ENCODE data around the gene AKAP12.

Gene AKAP12

GRCh38 chr6:151229401-151230276, 10.1 kb upstream of the AKAP12 start:
- H3K4me2 ChIP-seq (ENCODE audit: low read depth, low read length): no peak overlapping the region
- TF ChIP-seq EZH2phosphoT487 (IDR thresholded peaks at IDR 0.05; ENCODE audit: low read length) (no peak), EZH2 (optimal IDR thresholded peaks at IDR 0.05; ENCODE audit: low read depth, low read length) (no peak)
- TF ChIP-seq, protein P1, sequence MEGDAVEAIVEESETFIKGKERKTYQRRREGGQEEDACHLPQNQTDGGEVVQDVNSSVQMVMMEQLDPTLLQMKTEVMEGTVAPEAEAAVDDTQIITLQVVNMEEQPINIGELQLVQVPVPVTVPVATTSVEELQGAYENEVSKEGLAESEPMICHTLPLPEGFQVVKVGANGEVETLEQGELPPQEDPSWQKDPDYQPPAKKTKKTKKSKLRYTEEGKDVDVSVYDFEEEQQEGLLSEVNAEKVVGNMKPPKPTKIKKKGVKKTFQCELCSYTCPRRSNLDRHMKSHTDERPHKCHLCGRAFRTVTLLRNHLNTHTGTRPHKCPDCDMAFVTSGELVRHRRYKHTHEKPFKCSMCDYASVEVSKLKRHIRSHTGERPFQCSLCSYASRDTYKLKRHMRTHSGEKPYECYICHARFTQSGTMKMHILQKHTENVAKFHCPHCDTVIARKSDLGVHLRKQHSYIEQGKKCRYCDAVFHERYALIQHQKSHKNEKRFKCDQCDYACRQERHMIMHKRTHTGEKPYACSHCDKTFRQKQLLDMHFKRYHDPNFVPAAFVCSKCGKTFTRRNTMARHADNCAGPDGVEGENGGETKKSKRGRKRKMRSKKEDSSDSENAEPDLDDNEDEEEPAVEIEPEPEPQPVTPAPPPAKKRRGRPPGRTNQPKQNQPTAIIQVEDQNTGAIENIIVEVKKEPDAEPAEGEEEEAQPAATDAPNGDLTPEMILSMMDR (IDR thresholded peaks at IDR 0.05; ENCODE audit: low read length): no peak
- no peaks in the 10 kb centered on the region for H3K4me1 ChIP-seq (ENCODE audit: low read length)
- H3K9me2 ChIP-seq (replicated peaks; ENCODE audit: insufficient read depth, low read length): no peaks in the 10 kb centered on the region
- no peaks in the 10 kb centered on the region for H3K36me3 ChIP-seq (replicated peaks; ENCODE audit: insufficient read depth, low read length)
- H3K9me3 ChIP-seq (replicated peaks; ENCODE audit: insufficient read depth, low read length): no peaks in the 10 kb centered on the region
- no peak overlapping the region for H3K4me3 ChIP-seq (ENCODE audit: low read length)
- no peak overlapping the region for H2AFZ ChIP-seq (ENCODE audit: low read length)
- H3K79me2 ChIP-seq (ENCODE audit: low read length): no peaks in the 10 kb centered on the region
- no peak overlapping the region for H3K27ac ChIP-seq (ENCODE audit: low read length)
- no peak for DNase-seq
- H4K20me1 ChIP-seq (ENCODE audit: insufficient read depth, low read length): no peaks in the 10 kb centered on the region
- H3K27me3 ChIP-seq (replicated peaks; ENCODE audit: insufficient read depth, low read length): no peaks in the 10 kb centered on the region
- no peaks in the 10 kb centered on the region for H3F3A ChIP-seq (ENCODE audit: insufficient read depth, low read length)
- H3K9ac ChIP-seq (ENCODE audit: low read length): no peak overlapping the region

DNA sequence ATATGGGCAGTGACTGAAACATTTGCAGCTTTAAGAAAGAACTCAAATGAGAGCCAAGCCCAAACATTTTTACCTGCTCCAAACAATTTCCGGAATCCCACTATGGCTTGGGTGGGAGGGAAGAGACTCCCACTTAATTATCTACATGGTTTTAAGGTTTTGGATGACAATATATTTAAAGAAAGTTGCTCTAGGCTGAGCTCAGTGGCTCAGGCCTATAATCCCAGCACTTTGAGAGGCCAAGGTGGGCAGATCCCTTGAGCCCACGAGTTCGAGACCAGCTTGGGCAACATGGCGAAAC, 9.5 kb upstream of the AKAP12 start:
- H3K27ac ChIP-seq (ENCODE audit: low read length): no peak overlapping the region
- H2AFZ ChIP-seq (ENCODE audit: low read length): no peak overlapping the region
- no peaks in the 10 kb centered on the region for H3K9me3 ChIP-seq (replicated peaks; ENCODE audit: insufficient read depth, low read length)
- TF ChIP-seq, protein P1 (IDR thresholded peaks at IDR 0.05; ENCODE audit: low read length): no peak
- TF ChIP-seq EZH2 (optimal IDR thresholded peaks at IDR 0.05; ENCODE audit: low read depth, low read length) (no peak), EZH2phosphoT487 (IDR thresholded peaks at IDR 0.05; ENCODE audit: low read length) (no peak)
- H3K4me1 ChIP-seq (ENCODE audit: low read length): no peaks in the 10 kb centered on the region
- no peaks in the 10 kb centered on the region for H4K20me1 ChIP-seq (ENCODE audit: insufficient read depth, low read length)
- no peaks in the 10 kb centered on the region for H3F3A ChIP-seq (ENCODE audit: insufficient read depth, low read length)
- H3K9ac ChIP-seq (ENCODE audit: low read length): no peak overlapping the region
- no peaks in the 10 kb centered on the region for H3K36me3 ChIP-seq (replicated peaks; ENCODE audit: insufficient read depth, low read length)
- DNase-seq: no peak
- no peaks in the 10 kb centered on the region for H3K27me3 ChIP-seq (replicated peaks; ENCODE audit: insufficient read depth, low read length)
- no peaks in the 10 kb centered on the region for H3K79me2 ChIP-seq (ENCODE audit: low read length)
- H3K4me2 ChIP-seq (ENCODE audit: low read depth, low read length): no peak overlapping the region
- H3K9me2 ChIP-seq (replicated peaks; ENCODE audit: insufficient read depth, low read length): no peaks in the 10 kb centered on the region
- no peak overlapping the region for H3K4me3 ChIP-seq (ENCODE audit: low read length)

DNA sequence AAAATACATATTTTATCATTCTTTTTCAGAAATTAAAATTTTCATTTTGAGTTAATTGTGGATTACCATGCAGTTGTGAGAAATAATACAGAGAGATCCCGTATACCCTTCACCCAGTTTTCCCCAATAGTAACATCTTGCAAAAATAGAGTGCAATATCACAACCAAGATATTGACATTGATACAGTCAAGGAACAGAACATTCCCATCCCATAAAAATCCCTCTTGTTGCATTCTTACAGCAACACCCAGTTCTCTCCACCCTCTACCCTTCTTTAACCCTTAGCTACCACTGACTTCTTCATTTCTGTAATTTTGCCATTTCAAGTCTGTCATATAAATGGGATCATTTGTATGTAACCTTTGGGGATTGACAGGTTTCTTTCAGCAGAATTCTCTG, 6.9 kb upstream of the AKAP12 start:
- H3K4me1 ChIP-seq (ENCODE audit: low read length): no peaks in the 10 kb centered on the region
- H3F3A ChIP-seq (ENCODE audit: insufficient read depth, low read length): no peaks in the 10 kb centered on the region
- no peaks in the 10 kb centered on the region for H3K27me3 ChIP-seq (replicated peaks; ENCODE audit: insufficient read depth, low read length)
- no peaks in the 10 kb centered on the region for H3K9me2 ChIP-seq (replicated peaks; ENCODE audit: insufficient read depth, low read length)
- no peaks in the 10 kb centered on the region for H3K79me2 ChIP-seq (ENCODE audit: low read length)
- no peak overlapping the region for H3K4me2 ChIP-seq (ENCODE audit: low read depth, low read length)
- no peaks in the 10 kb centered on the region for H3K9me3 ChIP-seq (replicated peaks; ENCODE audit: insufficient read depth, low read length)
- no peaks in the 10 kb centered on the region for H3K36me3 ChIP-seq (replicated peaks; ENCODE audit: insufficient read depth, low read length)
- H2AFZ ChIP-seq (ENCODE audit: low read length): no peak overlapping the region
- H4K20me1 ChIP-seq (ENCODE audit: insufficient read depth, low read length): no peaks in the 10 kb centered on the region
- no peak overlapping the region for H3K27ac ChIP-seq (ENCODE audit: low read length)
- H3K9ac ChIP-seq (ENCODE audit: low read length): no peak overlapping the region
- TF ChIP-seq EZH2phosphoT487 (IDR thresholded peaks at IDR 0.05; ENCODE audit: low read length) (no peak), EZH2 (optimal IDR thresholded peaks at IDR 0.05; ENCODE audit: low read depth, low read length) (no peak)
- TF ChIP-seq, protein P1 (IDR thresholded peaks at IDR 0.05; ENCODE audit: low read length): no peak
- H3K4me3 ChIP-seq (ENCODE audit: low read length): no peak overlapping the region
- no peak for DNase-seq

Data from MM.1S (cell line).